ENCODE data around the gene ATAD2B.

- TF ChIP-seq POLR2A (IDR thresholded peaks at IDR 0.05) (no peak), CTCF (IDR thresholded peaks at IDR 0.05) (no peak), POLR2AphosphoS5 (IDR thresholded peaks at IDR 0.05) (no peak)
Measured at GRCh38 chr2:23947350-23947749, 20.4 kb upstream of the ATAD2B start.

All from sigmoid colon (tissue), 4 donors.